Measurements from ENCODE around the gene ZNF417.

DNA sequence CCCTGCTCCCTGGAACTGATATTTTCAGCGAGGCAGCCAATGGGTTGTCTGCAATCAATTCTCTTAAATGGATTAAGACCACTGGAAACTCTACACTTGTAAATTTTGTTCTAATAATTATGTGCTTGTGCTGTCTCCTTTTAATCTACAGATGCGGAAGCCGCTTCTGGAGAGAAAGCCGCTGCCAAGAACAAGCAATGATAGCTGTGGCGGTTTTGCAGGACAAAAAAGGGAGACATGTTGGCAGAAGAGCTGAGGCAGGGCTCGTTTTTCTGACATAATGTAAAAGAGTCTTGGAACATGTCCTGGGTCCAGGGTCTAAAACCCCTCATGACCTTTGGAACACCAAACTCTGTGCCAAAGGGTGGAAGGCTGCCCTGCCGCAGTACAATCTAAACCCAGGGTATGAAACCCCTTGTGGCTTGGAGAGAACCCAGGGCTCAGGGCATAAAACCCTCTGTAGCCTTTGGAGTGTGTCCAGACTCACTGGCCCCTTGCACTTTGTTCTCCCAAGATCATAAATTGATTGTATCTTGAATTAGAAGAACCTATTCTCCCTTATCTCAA lies 12.7 kb downstream of the ZNF417 start:
- TF ChIP-seq EZH2phosphoT487 (IDR thresholded peaks at IDR 0.05; ENCODE audit: low read length) (no peak), EZH2 (optimal IDR thresholded peaks at IDR 0.05; ENCODE audit: low read depth, low read length) (no peak)
- TF ChIP-seq, protein P1, sequence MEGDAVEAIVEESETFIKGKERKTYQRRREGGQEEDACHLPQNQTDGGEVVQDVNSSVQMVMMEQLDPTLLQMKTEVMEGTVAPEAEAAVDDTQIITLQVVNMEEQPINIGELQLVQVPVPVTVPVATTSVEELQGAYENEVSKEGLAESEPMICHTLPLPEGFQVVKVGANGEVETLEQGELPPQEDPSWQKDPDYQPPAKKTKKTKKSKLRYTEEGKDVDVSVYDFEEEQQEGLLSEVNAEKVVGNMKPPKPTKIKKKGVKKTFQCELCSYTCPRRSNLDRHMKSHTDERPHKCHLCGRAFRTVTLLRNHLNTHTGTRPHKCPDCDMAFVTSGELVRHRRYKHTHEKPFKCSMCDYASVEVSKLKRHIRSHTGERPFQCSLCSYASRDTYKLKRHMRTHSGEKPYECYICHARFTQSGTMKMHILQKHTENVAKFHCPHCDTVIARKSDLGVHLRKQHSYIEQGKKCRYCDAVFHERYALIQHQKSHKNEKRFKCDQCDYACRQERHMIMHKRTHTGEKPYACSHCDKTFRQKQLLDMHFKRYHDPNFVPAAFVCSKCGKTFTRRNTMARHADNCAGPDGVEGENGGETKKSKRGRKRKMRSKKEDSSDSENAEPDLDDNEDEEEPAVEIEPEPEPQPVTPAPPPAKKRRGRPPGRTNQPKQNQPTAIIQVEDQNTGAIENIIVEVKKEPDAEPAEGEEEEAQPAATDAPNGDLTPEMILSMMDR (IDR thresholded peaks at IDR 0.05; ENCODE audit: low read length), result no peak

All from MM.1S (cell line).